ENCODE measurements around the gene RGS1. TPM values are rescaled to one million over a fixed set of nuclear protein-coding genes. Genes with fewer than 3 reads are reported as not detected.

The RGS1 gene
- total and polyA plus RNA-seq, 9 of the 15 experiments (the other 6 are each of a cell fraction or from before 2014, with no cell fraction given) = not detected

DNA sequence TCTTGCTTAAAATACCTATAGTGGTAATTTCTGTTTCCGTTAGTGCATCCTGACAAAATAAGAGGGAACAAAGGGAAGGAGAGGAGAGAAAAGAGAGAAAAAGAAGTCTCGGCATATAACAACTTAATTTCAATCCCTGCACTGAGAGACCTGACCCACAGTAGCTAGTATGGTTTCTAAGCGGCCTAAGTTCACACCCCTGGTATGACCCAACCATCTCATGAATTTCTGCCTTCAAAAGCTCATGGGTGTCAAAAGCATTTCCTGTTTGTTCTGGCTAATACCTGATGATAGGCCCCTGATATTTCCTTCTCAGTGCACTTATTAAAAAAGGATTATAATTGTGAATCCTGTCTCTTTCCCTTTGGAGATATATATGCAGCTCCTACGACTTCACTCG, 32.1 kb upstream of the RGS1 start (continued):
- TF ChIP-seq RBM17 (IDR thresholded peaks at IDR 0.05; ENCODE audit: borderline replicate concordance, low read depth, low read length) = no peak

DNA sequence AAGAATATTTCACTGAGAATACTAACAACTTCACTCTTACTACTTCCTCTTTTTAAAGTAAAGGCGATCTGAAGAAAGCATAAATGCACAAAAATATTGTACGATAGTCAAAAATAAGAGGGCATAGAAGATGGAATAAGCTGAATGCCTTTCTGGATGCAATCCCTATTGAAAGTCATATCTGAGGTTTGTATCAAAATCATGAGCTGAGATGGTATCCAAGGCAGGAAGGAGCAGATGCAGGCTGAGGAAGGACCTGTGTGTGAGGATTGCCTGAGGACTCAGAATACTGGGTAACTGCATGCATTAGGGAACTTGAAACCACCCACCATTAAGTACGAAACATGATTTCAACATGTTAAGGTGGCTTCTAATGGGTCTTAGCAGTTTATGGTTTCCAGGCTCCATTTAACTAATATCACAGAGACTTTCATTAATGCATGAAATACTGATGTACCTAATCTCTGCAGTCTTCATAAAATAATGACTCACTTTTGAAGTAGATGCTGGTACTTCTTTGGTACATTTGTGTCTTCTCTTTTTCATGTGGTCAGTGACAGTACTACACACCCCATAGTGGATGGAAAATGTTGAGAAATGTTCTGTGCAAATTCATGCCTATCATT, 29.6 kb upstream of the RGS1 start:
- no peak for ATAC-seq
- no peak for DNase-seq (ENCODE audit: extremely low read depth in 1 of 4, low spot score in 3 of 4)
- Histone ChIP-seq H3K9me1 (ENCODE audit: control insufficient read depth, insufficient read depth, low read length) (no peaks in the 10 kb centered on the region), H4K20me1 (replicated peaks; ENCODE audit: control insufficient read depth, insufficient read depth, low read length) (no peaks in the 10 kb centered on the region), H3K9me3 (replicated peaks; ENCODE audit: control insufficient read depth, insufficient read depth, low read depth, low read length) (no peaks in the 10 kb centered on the region), H3K36me3 (ENCODE audit: control insufficient read depth, insufficient read depth, low read length) (no peaks in the 10 kb centered on the region), H3K4me1 (replicated peaks in 1 of 2; ENCODE audit: control insufficient read depth in 2 of 2, insufficient read depth in 2 of 2, low read length in 2 of 2) (no peaks in the 10 kb centered on the region), H2AFZ (ENCODE audit: low read depth, low read length) (no peak overlapping the region), H3K4me3 (no peak overlapping the region), H3K9ac (ENCODE audit: insufficient read depth in 1 of 2, low read depth in 2 of 2, low read length in 2 of 2) (no peak overlapping the region), H3K27ac (ENCODE audit: extremely low read depth, low read depth, low read length) (no peak overlapping the region), H3K27me3 (ENCODE audit: control insufficient read depth in 2 of 2, insufficient read depth in 2 of 2, low read length in 2 of 2) (no peaks in the 10 kb centered on the region), H3K79me2 (ENCODE audit: control insufficient read depth, insufficient read depth, low read length) (no peaks in the 10 kb centered on the region), H3K4me2 (ENCODE audit: insufficient read depth, low read length) (no peak overlapping the region)
- no peak for FAIRE-seq
- in situ Hi-C loops (cut with MboI) (no loop called here), intact Hi-C loops (cut with micrococcal nuclease) (no loop called here)
- BruUV-seq (replicated peaks) = no TSS peak
- ChIA-PET CTCF (ENCODE audit: low intra/inter-chr PET ratio) (no interaction called here), POLR2A (no interaction called here)
- WGBS (ENCODE audit: insufficient coverage, low coverage, missing lambda C conversion rate) = 5% methylated on average over 3 of the region's 3 CpGs
- TF ChIP-seq, protein P1, sequence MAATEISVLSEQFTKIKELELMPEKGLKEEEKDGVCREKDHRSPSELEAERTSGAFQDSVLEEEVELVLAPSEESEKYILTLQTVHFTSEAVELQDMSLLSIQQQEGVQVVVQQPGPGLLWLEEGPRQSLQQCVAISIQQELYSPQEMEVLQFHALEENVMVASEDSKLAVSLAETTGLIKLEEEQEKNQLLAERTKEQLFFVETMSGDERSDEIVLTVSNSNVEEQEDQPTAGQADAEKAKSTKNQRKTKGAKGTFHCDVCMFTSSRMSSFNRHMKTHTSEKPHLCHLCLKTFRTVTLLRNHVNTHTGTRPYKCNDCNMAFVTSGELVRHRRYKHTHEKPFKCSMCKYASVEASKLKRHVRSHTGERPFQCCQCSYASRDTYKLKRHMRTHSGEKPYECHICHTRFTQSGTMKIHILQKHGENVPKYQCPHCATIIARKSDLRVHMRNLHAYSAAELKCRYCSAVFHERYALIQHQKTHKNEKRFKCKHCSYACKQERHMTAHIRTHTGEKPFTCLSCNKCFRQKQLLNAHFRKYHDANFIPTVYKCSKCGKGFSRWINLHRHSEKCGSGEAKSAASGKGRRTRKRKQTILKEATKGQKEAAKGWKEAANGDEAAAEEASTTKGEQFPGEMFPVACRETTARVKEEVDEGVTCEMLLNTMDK (IDR thresholded peaks at IDR 0.05; ENCODE audit: borderline replicate concordance, insufficient read depth, low read depth, low read length, poor library complexity, severe bottlenecking) = no peak
- TF ChIP-seq STAT5B (CRISPR knock-in tag; IDR thresholded peaks at IDR 0.05) = no peak

All from K562 (cell line).